GM08714 (cell line): Measurements from ENCODE around the gene LMO3.

ENCODE experiments used
- H3K4me3 ChIP-seq: fragments of 200-500 bp; sonication (Bioruptor generic); 2 replicates; pipeline ENCODE4 v1.5.1; 2014; ENCODE audit warnings: mild to moderate bottlenecking, low read length, inconsistent platforms
- ZNF274 ChIP-seq: IDR thresholded peaks from 2 replicates; pipeline ENCODE4 v1.6.1; 2012; ENCODE audit warnings: mild to moderate bottlenecking, low read depth, low read length

The LMO3 gene

DNA sequence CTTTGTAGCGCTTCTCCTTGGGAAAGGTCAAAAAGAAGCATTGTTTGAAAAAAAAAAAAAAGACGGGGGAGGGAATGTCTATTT, at the start of gene LMO3:
TSS of gene LMO3 (minus strand) at position 46 of the 84 bp plus-strand sequence. CDS start 5,302 bp downstream, outside the sequence.
- no peak for TF ChIP-seq ZNF274
- peak within 1 kb of the TSS; percentile 52; the same call in 1 of the 2 replicates for H3K4me3 ChIP-seq

DNA sequence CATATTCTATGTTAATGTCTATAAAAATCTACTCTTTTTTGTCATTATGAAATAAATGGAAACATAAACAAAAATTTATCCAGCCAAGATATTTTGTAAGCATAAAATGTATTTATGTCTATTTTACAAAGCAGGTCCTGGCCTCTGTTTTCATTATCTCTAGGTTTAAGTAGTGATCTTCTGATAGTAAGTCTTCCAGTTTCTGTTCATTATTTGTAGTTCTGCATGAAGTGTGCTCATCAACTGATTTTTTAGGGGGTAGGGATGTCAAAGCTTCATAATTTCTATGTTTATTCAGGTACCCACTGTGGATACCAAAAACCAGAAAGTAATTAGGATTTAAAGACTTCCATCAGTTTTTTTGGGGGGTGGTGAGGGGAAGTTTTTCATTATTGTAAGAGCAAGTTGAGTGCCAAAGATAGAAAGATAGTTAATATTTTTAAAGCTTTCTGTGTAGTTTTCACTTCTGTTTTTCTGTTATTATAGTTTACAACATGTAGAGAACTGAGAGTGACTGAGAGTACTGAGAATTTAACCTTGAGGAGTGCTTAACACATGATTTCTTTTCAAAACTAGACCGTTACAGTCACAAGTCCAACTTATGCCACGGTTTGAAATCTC, 30.6 kb upstream of the LMO3 start:
- H3K4me3 ChIP-seq, result no peak overlapping the region
- TF ChIP-seq ZNF274, result no peak

DNA sequence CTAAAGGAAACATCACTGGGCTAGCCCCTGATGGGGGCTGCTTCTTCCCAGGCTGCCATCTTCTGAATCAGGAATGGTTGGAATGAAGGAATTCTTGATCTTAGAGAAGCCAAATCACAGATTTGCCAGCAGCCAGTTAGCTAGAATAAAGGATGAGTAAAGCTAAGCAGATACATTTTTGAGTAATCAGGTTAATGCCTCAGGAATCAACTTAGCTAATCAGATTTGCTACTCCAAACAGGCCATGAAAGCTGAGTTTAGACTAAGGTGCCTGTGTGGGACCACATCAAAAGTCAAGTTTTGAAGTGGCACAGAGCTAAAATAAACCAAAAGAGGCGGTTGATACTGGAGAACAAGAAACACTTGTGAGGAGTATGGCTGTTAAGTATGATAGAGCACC, 28.8 kb upstream of the LMO3 start:
- H3K4me3 ChIP-seq, result no peak overlapping the region
- TF ChIP-seq ZNF274, result no peak

DNA sequence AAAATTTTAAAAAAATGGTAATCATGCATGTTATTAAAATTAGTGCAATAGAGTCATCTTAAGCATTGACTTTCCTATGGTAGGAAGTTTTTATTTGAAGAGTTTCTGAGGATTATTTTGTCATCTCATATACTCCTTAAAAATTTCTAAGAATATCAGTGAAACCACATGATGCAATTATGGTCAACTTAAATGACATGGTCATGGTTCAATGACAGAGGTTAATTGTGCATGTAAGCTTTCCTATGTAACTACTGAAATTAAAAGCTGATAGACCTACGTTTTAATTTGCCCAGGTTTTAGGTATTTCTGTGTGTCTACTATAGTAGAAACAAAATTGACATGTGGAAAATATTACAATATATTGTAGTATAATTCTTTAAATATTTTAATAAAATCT, 21.0 kb upstream of the LMO3 start:
- no peak overlapping the region for H3K4me3 ChIP-seq
- no peak for TF ChIP-seq ZNF274

DNA sequence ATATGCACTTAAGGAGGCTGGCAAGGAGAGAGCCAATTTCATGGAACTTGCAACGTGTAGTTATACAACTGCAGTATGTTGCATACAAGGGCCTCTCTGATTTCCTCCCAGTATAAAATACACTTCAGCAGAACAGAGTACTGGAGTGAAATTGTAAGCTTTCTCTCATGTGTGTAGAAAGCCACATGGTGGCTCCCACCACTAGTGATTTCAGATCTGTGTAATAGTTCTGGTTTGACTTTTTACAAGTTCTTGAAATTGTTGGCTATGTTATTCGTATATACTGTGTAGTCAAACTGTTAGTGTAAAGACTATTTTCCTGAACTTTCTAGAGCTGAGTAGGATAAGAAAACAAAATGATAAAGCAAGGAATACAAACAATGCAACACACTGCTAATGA, 16.4 kb upstream of the LMO3 start:
- no peak for TF ChIP-seq ZNF274
- H3K4me3 ChIP-seq, result no peak overlapping the region

DNA sequence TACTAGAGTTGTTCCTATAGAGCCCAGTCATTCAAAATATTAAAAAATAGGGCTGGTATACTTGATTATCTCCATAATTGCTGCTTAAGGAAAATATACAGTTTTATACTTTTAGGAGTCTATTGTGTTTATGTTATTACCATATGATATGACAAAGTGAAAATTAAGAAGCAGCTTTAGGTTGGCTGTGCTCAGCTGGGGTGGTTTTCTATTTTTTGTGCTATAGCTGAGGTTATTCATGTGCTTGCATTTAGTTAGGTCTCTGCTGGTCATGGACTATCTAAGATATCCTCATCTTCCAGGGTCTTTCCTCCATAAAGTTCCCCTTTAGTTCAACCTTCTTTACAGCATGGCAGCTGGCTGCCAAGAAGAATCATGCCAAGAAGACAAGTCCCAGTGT, 13.6 kb upstream of the LMO3 start:
- no peak overlapping the region for H3K4me3 ChIP-seq
- TF ChIP-seq ZNF274, result no peak

DNA sequence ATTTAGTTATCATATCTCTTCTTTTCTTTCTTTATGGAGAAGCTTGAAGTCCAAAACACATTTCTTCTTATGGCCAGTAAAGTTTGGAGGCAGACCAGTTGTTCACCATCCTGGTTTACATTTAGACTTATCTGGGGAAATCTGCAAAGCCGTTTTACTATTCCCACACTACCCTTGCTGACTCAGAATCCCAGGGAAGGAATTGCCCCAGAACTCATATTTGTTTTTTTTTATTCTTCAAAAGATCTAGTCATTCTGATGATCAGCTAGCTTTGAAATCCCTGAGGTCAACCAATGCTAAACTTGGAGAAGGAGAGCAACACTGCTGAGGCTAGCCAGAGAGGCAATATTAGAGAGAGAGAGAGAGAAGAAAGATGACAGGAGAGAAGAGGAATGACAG, 12.3 kb upstream of the LMO3 start:
- no peak overlapping the region for H3K4me3 ChIP-seq
- no peak for TF ChIP-seq ZNF274

DNA sequence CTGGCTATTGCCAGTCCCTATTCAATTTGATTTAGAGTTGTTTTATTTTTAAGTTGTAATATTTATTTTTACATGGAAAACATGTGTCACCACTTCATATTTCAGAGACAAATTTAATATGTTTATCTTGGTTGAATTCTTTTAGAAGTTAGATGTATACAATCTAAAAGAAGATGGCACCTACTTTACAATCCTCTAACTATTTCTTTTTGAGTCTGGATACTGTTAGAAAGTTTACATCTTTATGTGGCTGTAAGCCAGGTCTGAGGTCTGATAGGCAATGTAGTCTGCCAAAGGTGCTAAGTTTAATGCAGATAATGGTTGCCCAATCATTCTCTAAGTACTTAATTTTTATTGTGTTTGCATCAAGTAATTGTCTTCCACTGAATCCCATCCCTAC, 7.2 kb upstream of the LMO3 start:
- no peak for TF ChIP-seq ZNF274
- H3K4me3 ChIP-seq, result no peak overlapping the region

DNA sequence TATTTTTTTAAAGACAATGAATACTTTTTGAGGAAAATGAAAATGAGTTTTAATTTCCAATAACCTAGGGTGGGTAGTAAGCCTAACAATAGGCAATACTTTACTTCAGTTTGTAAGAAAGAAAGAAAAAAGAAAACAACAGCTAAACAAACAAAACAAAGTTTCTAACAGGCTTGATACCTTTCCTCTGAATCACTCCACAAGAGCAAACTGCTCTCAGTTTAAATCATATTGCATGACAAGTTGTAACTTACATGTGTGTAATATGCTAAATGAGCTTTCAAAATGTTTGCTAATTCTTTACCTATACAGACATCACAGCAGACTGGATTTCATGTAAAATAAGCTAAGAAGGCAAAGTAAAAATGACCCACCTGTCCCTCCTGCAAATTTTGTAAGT, 6.7 kb upstream of the LMO3 start:
- TF ChIP-seq ZNF274, result no peak
- no peak overlapping the region for H3K4me3 ChIP-seq

DNA sequence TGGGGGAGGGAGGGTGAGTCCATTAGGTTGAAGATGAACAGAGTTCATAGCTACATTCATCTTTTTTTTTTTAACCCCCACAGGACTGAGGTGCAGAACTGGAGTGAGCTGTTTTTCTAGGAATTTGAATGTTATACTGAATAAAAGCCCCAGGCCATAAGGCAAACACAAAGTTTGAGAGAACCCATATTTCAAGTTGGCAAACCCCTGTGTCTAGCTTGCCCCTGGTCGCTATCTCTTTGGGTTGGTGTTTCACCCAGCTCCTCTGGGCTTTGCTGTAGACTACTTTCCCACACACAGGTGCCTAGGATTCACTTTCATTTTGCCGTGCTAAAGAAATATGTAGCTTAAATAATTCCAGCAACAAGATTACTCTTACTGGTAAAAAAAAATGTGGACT, 5.2 kb upstream of the LMO3 start:
- no peak for TF ChIP-seq ZNF274
- H3K4me3 ChIP-seq, result no peak overlapping the region

DNA sequence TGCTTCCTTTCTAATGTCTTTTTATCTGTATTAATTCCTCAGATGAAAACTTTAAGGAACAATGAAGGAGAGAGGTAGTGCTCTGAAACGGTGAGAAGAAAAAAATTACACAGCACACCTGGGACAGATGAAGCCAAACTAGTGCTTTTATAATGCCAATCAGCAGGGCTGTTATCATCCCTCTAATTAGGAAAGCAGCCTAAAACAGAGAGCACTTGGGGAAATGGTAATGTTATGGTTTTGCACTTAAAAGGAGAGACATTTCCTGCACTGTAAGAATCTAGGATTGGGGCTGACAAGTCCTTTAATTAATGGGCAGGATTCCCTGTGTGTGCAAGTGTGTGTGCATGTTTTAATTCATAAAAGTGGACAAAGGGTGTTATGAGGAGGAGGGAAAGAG, 4.8 kb upstream of the LMO3 start:
- H3K4me3 ChIP-seq, result no peak overlapping the region
- TF ChIP-seq ZNF274, result no peak

DNA sequence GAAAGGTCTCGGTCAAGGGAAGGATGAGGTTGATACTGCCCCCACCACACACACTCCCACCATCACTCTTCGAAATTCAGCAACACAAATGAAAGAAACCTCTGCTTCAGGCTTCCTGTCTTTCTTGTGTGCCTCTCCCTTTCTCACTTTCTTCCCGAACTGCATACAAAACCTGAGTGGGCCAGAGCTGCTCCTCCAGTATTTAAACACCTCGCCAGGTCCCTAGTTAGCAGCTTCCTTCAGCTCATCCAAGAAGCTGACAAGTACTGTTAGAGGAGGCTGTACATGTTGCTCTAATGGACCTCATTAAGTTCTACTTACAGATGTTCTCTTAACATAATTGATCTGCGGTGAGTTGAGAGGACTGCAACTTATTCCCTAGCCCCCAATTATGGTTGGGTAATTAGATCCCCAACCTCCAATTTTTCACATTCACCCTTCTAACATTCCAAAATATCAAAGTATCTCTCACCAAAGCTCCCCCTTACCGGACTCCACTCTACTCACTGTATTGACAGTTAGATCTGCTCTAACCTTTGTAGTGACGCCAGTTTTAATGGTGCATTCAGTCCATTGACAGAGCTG, 4.1 kb upstream of the LMO3 start:
- peak overlapping the region; percentile 63; the same call in 1 of the 2 replicates for H3K4me3 ChIP-seq
- TF ChIP-seq ZNF274, result no peak

DNA sequence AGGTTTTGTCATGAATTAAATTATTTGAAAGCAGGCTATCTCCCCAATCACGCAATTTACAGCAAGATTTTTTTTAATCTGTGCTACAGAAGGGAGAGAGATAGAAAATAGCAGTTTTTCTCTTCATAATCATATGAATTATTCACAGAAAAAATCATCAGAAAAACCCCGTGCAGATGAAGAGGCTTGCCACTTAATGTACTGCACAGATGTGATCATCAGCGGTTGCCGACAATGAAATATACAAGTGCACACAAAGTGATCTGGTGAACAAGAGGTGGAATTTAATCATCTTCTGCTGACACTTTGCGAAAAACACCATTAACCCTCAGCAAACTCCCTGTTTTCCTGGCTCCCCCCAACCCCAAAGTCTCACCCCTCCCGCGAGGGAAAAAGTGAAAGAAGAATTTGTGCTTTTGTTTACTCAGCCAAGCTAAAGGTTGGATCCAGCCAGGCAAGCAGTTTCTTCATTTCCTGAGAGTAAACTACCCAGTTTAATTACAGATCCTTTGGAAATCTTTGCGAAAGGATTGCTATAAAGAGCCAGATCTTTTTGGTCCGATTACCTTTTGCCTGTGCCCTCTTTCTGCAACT, 3.1 kb upstream of the LMO3 start:
- TF ChIP-seq ZNF274, result no peak
- H3K4me3 ChIP-seq, result peak overlapping the region; percentile 63

DNA sequence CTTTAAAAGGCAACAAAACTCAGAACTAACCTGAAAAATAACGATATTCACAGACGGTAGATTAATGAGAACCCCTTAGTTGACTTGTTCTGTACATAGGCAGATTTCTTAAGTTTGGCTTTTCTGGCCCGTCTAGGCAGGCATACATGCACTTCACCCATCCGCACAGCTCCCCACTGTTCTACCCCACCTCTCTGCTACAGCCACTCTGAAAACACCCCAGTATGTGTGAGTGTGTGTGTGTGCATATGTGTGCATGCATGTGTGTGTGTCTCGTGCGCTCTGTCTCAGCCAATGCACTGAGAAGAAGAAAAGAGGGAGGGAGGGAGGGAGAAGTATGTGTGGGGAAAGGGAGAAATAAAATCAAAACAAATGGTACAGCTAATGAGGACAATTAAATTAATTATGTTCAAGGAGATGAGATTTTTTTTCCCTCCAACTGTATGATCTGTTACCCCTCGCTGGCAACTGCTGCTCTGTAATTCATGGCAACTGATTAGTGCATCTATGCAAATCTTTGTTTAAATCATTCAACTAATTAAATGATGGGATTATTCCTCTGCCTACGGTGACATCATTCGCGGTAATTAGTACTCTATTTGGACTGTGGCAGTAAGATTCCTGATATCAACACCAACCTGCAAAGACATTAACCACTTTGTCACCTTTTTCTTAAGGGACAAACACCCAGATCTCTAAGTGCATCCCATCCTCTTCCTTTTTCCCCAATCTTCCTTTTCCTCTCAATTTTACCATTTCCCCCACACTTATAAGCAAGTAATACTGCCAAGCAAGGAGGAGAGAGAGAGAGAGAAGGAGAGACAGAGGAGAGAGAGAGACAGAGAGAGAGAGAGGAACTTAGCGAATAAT, 2.2 kb upstream of the LMO3 start:
- no peak for TF ChIP-seq ZNF274
- no peak overlapping the region for H3K4me3 ChIP-seq

DNA sequence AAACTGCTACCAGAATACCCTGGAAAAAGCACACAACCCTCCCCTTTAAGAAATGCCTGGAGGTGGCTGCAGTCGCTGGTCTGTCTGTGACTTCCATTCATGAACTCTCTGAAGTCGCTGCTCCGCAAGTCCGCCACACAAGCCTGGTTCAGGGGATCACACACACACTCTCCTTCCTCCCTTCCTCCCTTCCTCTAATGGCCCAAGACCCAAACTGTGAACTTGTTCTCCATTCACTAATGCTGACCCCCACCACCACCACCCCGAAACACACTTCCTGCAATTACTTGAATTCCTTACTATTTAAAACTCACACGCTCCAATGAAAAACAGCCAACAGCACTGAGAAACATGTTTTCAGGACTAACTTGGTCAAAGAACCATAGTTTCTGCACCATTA, 1.0 kb upstream of the LMO3 start:
- H3K4me3 ChIP-seq, result peak overlapping the region; percentile 52; the same call in 1 of the 2 replicates
- TF ChIP-seq ZNF274, result no peak
